ENCODE measurements around the gene LIPG.
"Not testable (repeated sequence)": the region's sequence is repeated elsewhere in the genome, so short reads cannot be mapped to it uniquely, and the experiment has no call there.

GRCh38 chr18:49579041-49579440 lies 17.2 kb downstream of the LIPG start:
- not testable (repeated sequence) for TF ChIP-seq CTCF (IDR thresholded peaks at IDR 0.05; ENCODE audit: poor library complexity, severe bottlenecking); EZH2 (IDR thresholded peaks at IDR 0.05; ENCODE audit: borderline replicate concordance, insufficient read depth, low read length, poor library complexity, severe bottlenecking); MXI1 (conservative IDR thresholded peaks at IDR 0.05; ENCODE audit: poor library complexity, severe bottlenecking); RAD21 (conservative IDR thresholded peaks at IDR 0.05)
